ENCODE results near the gene FGF3.

The FGF3 gene

GRCh38 chr11:69843529-69843921, 24.3 kb upstream of the FGF3 start:
- DNase-seq (ENCODE audit: low spot score): no peak

- no peak for DNase-seq (ENCODE audit: low spot score)
These were observed 23.7 kb upstream of the FGF3 start for GRCh38 chr11:69842746-69843528.

GRCh38 chr11:69841859-69842698, 22.9 kb upstream of the FGF3 start:
- no peak for DNase-seq (ENCODE audit: low spot score)

- no peak for DNase-seq (ENCODE audit: low spot score)
These were observed 22.1 kb upstream of the FGF3 start for GRCh38 chr11:69841170-69841858.

- DNase-seq (ENCODE audit: low spot score): no peak
These were observed 21.4 kb upstream of the FGF3 start for GRCh38 chr11:69840371-69841169.

GRCh38 chr11:69839516-69839915, 20.3 kb upstream of the FGF3 start:
- no peak for DNase-seq (ENCODE audit: low spot score)

- DNase-seq (ENCODE audit: low spot score): no peak
These were observed 18.6 kb upstream of the FGF3 start for GRCh38 chr11:69837791-69838190.

- DNase-seq (ENCODE audit: low spot score): no peak
These were observed 17.2 kb upstream of the FGF3 start for GRCh38 chr11:69836401-69836800.

- no peak for DNase-seq (ENCODE audit: low spot score)
These were observed 15.9 kb upstream of the FGF3 start for GRCh38 chr11:69834811-69835800.

GRCh38 chr11:69834251-69834650, 15.0 kb upstream of the FGF3 start:
- DNase-seq (ENCODE audit: low spot score): no peak

- no peak for DNase-seq (ENCODE audit: low spot score)
These were observed 13.6 kb upstream of the FGF3 start for GRCh38 chr11:69832561-69833413.

GRCh38 chr11:69831985-69832384, 12.8 kb upstream of the FGF3 start:
- DNase-seq (ENCODE audit: low spot score): no peak

- no peak for DNase-seq (ENCODE audit: low spot score)
These were observed 10.9 kb upstream of the FGF3 start for GRCh38 chr11:69830086-69830485.

GRCh38 chr11:69828971-69829344, 9.7 kb upstream of the FGF3 start:
- no peak for DNase-seq (ENCODE audit: low spot score)

- no peak for DNase-seq (ENCODE audit: low spot score)
These were observed 9.2 kb upstream of the FGF3 start for GRCh38 chr11:69828276-69828970.

GRCh38 chr11:69826773-69827172, 7.6 kb upstream of the FGF3 start:
- no peak for DNase-seq (ENCODE audit: low spot score)

- DNase-seq (ENCODE audit: low spot score): no peak
These were observed 6.7 kb upstream of the FGF3 start for GRCh38 chr11:69825941-69826340.

GRCh38 chr11:69825037-69825834, 6.0 kb upstream of the FGF3 start:
- no peak for DNase-seq (ENCODE audit: low spot score)
